GM23338 (cell line): ENCODE data around the gene ISG20. TPM values are rescaled to one million over a fixed set of nuclear protein-coding genes. Genes with fewer than 3 reads are reported as not detected.

Source experiments
- ATAC-seq: fragments of 200-7000 bp; cut with Tn5 transposase; 3 replicates; pipeline ENCODE4 v1.9.1; 2020
- DNase-seq: peaks from one replicate; pipeline ENCODE4 v3.0.0-alpha.2; 2015; ENCODE audit warnings: low spot score
- H2AFZ ChIP-seq: fragments of 200-600 bp; sonication (generic); 2 replicates; pipeline ENCODE4 v1.8.0; 2016; ENCODE audit warnings: antibody characterized with exemption, mild to moderate bottlenecking, moderate library complexity
- H3F3A ChIP-seq: fragments of 200-600 bp; sonication (generic); replicated peaks from 2 replicates; pipeline ENCODE4 v1.8.0; 2017; ENCODE audit warnings: antibody characterized with exemption, mixed run types, low read depth
- H3K27ac ChIP-seq: fragments of 200-600 bp; sonication (generic); 2 replicates; pipeline ENCODE4 v1.6.1; 2016; ENCODE audit warnings: low read depth
- H3K27me3 ChIP-seq: fragments of 200-600 bp; sonication (generic); 2 replicates; pipeline ENCODE4 v1.8.0; 2016; ENCODE audit warnings: mild to moderate bottlenecking, mixed run types, moderate library complexity; ENCODE audit not compliant: insufficient read depth
- H3K36me3 ChIP-seq: fragments of 200-600 bp; sonication (generic); 2 replicates; pipeline ENCODE4 v1.8.0; 2016; ENCODE audit warnings: mild to moderate bottlenecking; ENCODE audit not compliant: insufficient read depth
- H3K4me1 ChIP-seq: fragments of 200-600 bp; sonication (generic); 2 replicates; pipeline ENCODE4 v1.8.0; 2016; ENCODE audit warnings: mild to moderate bottlenecking, moderate library complexity; ENCODE audit not compliant: insufficient read depth
- H3K4me2 ChIP-seq: fragments of 200-600 bp; sonication (generic); 2 replicates; pipeline ENCODE4 v1.7.1; 2017; ENCODE audit warnings: mixed run types
- H3K4me3 ChIP-seq: fragments of 200-600 bp; sonication (generic); 2 replicates; pipeline ENCODE4 v1.6.1; 2016; ENCODE audit warnings: mixed run types
- H3K79me2 ChIP-seq: fragments of 200-600 bp; sonication (generic); replicated peaks from 2 replicates; pipeline ENCODE4 v1.8.0; 2017; ENCODE audit warnings: mild to moderate bottlenecking; ENCODE audit not compliant: insufficient read depth
- H3K9me2 ChIP-seq: fragments of 200-600 bp; sonication (generic); 2 replicates; pipeline ENCODE4 v1.8.0; 2017; ENCODE audit not compliant: insufficient read depth
- H4K20me1 ChIP-seq: fragments of 200-600 bp; sonication (generic); replicated peaks from 2 replicates; pipeline ENCODE4 v1.8.0; 2017; ENCODE audit warnings: mild to moderate bottlenecking; ENCODE audit not compliant: insufficient read depth
- H3K27ac Mint-ChIP-seq: 2 replicates; pipeline ENCODE4 v1.8.0; 2020; ENCODE audit warnings: inconsistent platforms, mild to moderate bottlenecking, moderate library complexity, mixed read lengths
- H3K27me3 Mint-ChIP-seq: 3 replicates; pipeline ENCODE4 v1.8.0; 2022; ENCODE audit warnings: low read depth, mild to moderate bottlenecking, moderate library complexity, mixed read lengths, inconsistent platforms; ENCODE audit not compliant: insufficient read depth, poor library complexity
- H3K36me3 Mint-ChIP-seq: 3 replicates; pipeline ENCODE4 v1.8.0; 2021; ENCODE audit warnings: low read depth, mild to moderate bottlenecking, inconsistent platforms, moderate library complexity, mixed read lengths
- H3K4me1 Mint-ChIP-seq: 3 replicates; pipeline ENCODE4 v1.8.0; 2020; ENCODE audit warnings: mild to moderate bottlenecking, inconsistent platforms, mixed read lengths
- H3K4me3 Mint-ChIP-seq: 3 replicates; pipeline ENCODE4 v1.8.0; 2021; ENCODE audit warnings: moderate library complexity, mild to moderate bottlenecking, inconsistent platforms, mixed read lengths
- H3K9me3 Mint-ChIP-seq: 3 replicates; pipeline ENCODE4 v1.8.0; 2020; ENCODE audit warnings: moderate library complexity, mild to moderate bottlenecking, inconsistent platforms, mixed read lengths
- CREB1 ChIP-seq: fragments of 250-450 bp; sonication (Bioruptor Pico); IDR thresholded peaks from 2 replicates; pipeline ENCODE4 v1.5.0; 2020; ENCODE audit warnings: low read depth, mild to moderate bottlenecking, moderate library complexity
- EZH2 ChIP-seq: fragments of 200-600 bp; sonication (generic); IDR thresholded peaks from one replicate; pipeline ENCODE4 v1.8.0; 2017; ENCODE audit warnings: antibody characterized with exemption, mild to moderate bottlenecking, low read depth; ENCODE audit not compliant: unreplicated experiment
- EZH2phosphoT487 ChIP-seq: fragments of 200-600 bp; sonication (generic); IDR thresholded peaks from one replicate; pipeline ENCODE4 v1.8.1; 2018; ENCODE audit warnings: antibody characterized with exemption; ENCODE audit not compliant: unreplicated experiment
- JUNB ChIP-seq: IDR thresholded peaks from one replicate; pipeline ENCODE4 v1.6.1; 2016; ENCODE audit warnings: antibody characterized with exemption; ENCODE audit not compliant: unreplicated experiment
- NANOG ChIP-seq: IDR thresholded peaks from 2 replicates; pipeline ENCODE4 v1.6.1; 2016; ENCODE audit warnings: antibody characterized with exemption, borderline replicate concordance
- POLR2AphosphoS5 ChIP-seq: IDR thresholded peaks from 2 replicates; pipeline ENCODE4 v1.6.1; 2016; ENCODE audit warnings: antibody characterized with exemption, low read depth
- STAT1 ChIP-seq: IDR thresholded peaks from one replicate; pipeline ENCODE4 v1.6.1; 2016; ENCODE audit warnings: antibody characterized with exemption; ENCODE audit not compliant: unreplicated experiment
- ZNF114 ChIP-seq: fragments of 250-450 bp; sonication (Bioruptor Pico); IDR thresholded peaks from 2 replicates; pipeline ENCODE4 v1.5.0; 2020; ENCODE audit warnings: mild to moderate bottlenecking, moderate library complexity
- ZNF331 ChIP-seq: fragments of 250-450 bp; sonication (Bioruptor Pico); IDR thresholded peaks from 2 replicates; pipeline ENCODE4 v1.5.0; 2020; ENCODE audit warnings: low read depth, mild to moderate bottlenecking, moderate library complexity
- polyA plus RNA-seq: library from polyadenylated mRNA; unstranded; fragments of >200 nt; fragmentation: Nextera tagmentation; extraction: Ambion mirVana; gene quantifications from 2 replicates; pipeline ENCODE4 v1.2.1, GENCODE V29; 2016
- total RNA-seq: library from RNA; depleted of rRNA; stranded (reverse); fragments of >200 nt; shearing (Covaris generic); gene quantifications from 2 replicates; pipeline ENCODE4 v1.2.3, GENCODE V29; 2014
- TF ChIP-seq, protein P1 (sequence below): fragments of 250-450 bp; sonication (Bioruptor Pico); IDR thresholded peaks from 2 replicates; pipeline ENCODE4 v1.5.0; 2020; ENCODE audit warnings: mild to moderate bottlenecking, moderate library complexity
- TF ChIP-seq, protein P2 (sequence below): IDR thresholded peaks from 2 replicates; pipeline ENCODE4 v1.6.1; 2016; ENCODE audit warnings: antibody characterized with exemption
- TF ChIP-seq, protein P3 (sequence below): IDR thresholded peaks from one replicate; pipeline ENCODE4 v1.6.1; 2018; ENCODE audit warnings: antibody characterized with exemption; ENCODE audit not compliant: unreplicated experiment
- TF ChIP-seq, protein P4 (sequence below), 2 experiments: fragments of 200-600 bp in 1 of 2; sonication (generic) in 1 of 2; conservative IDR thresholded peaks; 2 replicates each; pipeline versions ENCODE4 v1.5.1 to v1.6.1; 2016 to 2017; ENCODE audit warnings: antibody characterized with exemption in 2 of 2, low read depth in 2 of 2, mild to moderate bottlenecking in 2 of 2, moderate library complexity in 1 of 2

ISG20 gene
- total and polyA plus RNA-seq, 2 experiments from 2014 or later = 3.2 to 3.7 TPM

DNA sequence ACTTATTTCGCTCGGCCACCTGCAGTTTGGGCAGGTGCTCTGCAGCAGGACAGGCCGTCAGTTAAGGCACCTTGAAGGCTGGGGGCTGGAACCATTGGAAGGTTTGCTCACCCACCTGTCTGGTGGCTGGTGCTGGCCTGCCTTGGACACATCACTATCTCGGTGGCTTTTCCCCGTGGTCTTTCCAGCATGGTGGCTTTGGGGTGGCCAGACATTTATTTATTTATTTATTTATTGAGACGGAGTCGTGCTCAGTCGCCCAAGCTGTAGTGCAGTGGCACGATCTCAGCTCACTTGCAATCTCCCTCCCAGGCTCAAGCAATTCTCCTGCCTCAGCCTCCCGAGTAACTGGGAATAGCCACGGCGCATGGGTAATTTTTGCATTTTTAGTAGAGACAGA, 11.7 kb downstream of the ISG20 start:
- Histone ChIP-seq H4K20me1 (no peaks in the 10 kb centered on the region), H3K4me1 (peaks cover 7% of the 10 kb centered on the region; the same call in 1 of the 2 replicates), H3K27me3 (no peaks in the 10 kb centered on the region), H3K4me2 (no peak overlapping the region), H3K79me2 (no peaks in the 10 kb centered on the region), H3K27ac (no peak overlapping the region), H3K9me2 (no peaks in the 10 kb centered on the region), H3K36me3 (no peaks in the 10 kb centered on the region), H3K4me3 (no peak overlapping the region), H2AFZ (no peak overlapping the region), H3F3A (no peaks in the 10 kb centered on the region)
- Mint-ChIP-seq H3K27ac (no peak overlapping the region), H3K4me1 (peaks cover 26% of the 10 kb centered on the region), H3K4me3 (no peak overlapping the region), H3K27me3 (peaks cover 5% of the 10 kb centered on the region), H3K9me3 (no peaks in the 10 kb centered on the region), H3K36me3 (no peaks in the 10 kb centered on the region)
- TF ChIP-seq, protein P1, sequence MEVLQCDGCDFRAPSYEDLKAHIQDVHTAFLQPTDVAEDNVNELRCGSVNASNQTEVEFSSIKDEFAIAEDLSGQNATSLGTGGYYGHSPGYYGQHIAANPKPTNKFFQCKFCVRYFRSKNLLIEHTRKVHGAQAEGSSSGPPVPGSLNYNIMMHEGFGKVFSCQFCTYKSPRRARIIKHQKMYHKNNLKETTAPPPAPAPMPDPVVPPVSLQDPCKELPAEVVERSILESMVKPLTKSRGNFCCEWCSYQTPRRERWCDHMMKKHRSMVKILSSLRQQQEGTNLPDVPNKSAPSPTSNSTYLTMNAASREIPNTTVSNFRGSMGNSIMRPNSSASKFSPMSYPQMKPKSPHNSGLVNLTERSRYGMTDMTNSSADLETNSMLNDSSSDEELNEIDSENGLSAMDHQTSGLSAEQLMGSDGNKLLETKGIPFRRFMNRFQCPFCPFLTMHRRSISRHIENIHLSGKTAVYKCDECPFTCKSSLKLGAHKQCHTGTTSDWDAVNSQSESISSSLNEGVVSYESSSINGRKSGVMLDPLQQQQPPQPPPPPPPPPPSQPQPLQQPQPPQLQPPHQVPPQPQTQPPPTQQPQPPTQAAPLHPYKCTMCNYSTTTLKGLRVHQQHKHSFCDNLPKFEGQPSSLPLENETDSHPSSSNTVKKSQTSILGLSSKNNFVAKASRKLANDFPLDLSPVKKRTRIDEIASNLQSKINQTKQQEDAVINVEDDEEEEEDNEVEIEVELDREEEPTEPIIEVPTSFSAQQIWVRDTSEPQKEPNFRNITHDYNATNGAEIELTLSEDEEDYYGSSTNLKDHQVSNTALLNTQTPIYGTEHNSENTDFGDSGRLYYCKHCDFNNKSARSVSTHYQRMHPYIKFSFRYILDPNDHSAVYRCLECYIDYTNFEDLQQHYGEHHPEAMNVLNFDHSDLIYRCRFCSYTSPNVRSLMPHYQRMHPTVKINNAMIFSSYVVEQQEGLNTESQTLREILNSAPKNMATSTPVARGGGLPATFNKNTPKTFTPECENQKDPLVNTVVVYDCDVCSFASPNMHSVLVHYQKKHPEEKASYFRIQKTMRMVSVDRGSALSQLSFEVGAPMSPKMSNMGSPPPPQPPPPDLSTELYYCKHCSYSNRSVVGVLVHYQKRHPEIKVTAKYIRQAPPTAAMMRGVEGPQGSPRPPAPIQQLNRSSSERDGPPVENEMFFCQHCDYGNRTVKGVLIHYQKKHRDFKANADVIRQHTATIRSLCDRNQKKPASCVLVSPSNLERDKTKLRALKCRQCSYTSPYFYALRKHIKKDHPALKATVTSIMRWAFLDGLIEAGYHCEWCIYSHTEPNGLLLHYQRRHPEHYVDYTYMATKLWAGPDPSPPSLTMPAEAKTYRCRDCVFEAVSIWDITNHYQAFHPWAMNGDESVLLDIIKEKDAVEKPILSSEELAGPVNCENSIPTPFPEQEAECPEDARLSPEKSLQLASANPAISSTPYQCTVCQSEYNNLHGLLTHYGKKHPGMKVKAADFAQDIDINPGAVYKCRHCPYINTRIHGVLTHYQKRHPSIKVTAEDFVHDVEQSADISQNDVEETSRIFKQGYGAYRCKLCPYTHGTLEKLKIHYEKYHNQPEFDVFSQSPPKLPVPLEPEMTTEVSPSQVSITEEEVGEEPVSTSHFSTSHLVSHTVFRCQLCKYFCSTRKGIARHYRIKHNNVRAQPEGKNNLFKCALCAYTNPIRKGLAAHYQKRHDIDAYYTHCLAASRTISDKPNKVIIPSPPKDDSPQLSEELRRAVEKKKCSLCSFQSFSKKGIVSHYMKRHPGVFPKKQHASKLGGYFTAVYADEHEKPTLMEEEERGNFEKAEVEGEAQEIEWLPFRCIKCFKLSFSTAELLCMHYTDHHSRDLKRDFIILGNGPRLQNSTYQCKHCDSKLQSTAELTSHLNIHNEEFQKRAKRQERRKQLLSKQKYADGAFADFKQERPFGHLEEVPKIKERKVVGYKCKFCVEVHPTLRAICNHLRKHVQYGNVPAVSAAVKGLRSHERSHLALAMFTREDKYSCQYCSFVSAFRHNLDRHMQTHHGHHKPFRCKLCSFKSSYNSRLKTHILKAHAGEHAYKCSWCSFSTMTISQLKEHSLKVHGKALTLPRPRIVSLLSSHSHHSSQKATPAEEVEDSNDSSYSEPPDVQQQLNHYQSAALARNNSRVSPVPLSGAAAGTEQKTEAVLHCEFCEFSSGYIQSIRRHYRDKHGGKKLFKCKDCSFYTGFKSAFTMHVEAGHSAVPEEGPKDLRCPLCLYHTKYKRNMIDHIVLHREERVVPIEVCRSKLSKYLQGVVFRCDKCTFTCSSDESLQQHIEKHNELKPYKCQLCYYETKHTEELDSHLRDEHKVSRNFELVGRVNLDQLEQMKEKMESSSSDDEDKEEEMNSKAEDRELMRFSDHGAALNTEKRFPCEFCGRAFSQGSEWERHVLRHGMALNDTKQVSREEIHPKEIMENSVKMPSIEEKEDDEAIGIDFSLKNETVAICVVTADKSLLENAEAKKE = no peak
- TF ChIP-seq CREB1 (no peak), ZNF331 (CRISPR knock-in tag) (no peak), JUNB (no peak), POLR2AphosphoS5 (no peak), EZH2 (no peak), EZH2phosphoT487 (no peak), ZNF114 (CRISPR knock-in tag) (no peak), NANOG (no peak), STAT1 (no peak)
- TF ChIP-seq, protein P2, sequence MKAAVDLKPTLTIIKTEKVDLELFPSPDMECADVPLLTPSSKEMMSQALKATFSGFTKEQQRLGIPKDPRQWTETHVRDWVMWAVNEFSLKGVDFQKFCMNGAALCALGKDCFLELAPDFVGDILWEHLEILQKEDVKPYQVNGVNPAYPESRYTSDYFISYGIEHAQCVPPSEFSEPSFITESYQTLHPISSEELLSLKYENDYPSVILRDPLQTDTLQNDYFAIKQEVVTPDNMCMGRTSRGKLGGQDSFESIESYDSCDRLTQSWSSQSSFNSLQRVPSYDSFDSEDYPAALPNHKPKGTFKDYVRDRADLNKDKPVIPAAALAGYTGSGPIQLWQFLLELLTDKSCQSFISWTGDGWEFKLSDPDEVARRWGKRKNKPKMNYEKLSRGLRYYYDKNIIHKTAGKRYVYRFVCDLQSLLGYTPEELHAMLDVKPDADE = no peak
- TF ChIP-seq, protein P3, sequence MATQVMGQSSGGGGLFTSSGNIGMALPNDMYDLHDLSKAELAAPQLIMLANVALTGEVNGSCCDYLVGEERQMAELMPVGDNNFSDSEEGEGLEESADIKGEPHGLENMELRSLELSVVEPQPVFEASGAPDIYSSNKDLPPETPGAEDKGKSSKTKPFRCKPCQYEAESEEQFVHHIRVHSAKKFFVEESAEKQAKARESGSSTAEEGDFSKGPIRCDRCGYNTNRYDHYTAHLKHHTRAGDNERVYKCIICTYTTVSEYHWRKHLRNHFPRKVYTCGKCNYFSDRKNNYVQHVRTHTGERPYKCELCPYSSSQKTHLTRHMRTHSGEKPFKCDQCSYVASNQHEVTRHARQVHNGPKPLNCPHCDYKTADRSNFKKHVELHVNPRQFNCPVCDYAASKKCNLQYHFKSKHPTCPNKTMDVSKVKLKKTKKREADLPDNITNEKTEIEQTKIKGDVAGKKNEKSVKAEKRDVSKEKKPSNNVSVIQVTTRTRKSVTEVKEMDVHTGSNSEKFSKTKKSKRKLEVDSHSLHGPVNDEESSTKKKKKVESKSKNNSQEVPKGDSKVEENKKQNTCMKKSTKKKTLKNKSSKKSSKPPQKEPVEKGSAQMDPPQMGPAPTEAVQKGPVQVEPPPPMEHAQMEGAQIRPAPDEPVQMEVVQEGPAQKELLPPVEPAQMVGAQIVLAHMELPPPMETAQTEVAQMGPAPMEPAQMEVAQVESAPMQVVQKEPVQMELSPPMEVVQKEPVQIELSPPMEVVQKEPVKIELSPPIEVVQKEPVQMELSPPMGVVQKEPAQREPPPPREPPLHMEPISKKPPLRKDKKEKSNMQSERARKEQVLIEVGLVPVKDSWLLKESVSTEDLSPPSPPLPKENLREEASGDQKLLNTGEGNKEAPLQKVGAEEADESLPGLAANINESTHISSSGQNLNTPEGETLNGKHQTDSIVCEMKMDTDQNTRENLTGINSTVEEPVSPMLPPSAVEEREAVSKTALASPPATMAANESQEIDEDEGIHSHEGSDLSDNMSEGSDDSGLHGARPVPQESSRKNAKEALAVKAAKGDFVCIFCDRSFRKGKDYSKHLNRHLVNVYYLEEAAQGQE = no peak
- TF ChIP-seq, protein P4, sequence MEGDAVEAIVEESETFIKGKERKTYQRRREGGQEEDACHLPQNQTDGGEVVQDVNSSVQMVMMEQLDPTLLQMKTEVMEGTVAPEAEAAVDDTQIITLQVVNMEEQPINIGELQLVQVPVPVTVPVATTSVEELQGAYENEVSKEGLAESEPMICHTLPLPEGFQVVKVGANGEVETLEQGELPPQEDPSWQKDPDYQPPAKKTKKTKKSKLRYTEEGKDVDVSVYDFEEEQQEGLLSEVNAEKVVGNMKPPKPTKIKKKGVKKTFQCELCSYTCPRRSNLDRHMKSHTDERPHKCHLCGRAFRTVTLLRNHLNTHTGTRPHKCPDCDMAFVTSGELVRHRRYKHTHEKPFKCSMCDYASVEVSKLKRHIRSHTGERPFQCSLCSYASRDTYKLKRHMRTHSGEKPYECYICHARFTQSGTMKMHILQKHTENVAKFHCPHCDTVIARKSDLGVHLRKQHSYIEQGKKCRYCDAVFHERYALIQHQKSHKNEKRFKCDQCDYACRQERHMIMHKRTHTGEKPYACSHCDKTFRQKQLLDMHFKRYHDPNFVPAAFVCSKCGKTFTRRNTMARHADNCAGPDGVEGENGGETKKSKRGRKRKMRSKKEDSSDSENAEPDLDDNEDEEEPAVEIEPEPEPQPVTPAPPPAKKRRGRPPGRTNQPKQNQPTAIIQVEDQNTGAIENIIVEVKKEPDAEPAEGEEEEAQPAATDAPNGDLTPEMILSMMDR (conservative IDR thresholded peaks at IDR 0.05; ENCODE audit: low read depth in 2 of 2) = no peak
- no peak for ATAC-seq
- DNase-seq = no peak
